ENCODE measurements around the gene WDR46. TPM values are rescaled to one million over a fixed set of nuclear protein-coding genes. Genes with fewer than 3 reads are reported as not detected.

WDR46 gene
- total RNA-seq, 1 experiment from 2014 or later: 99.2 TPM

GRCh38 chr6:33278392-33278741 lies 10.7 kb downstream of the WDR46 start:
- no peak overlapping the region for H2AFZ ChIP-seq (ENCODE audit: low read length)
- H4K5ac ChIP-seq (ENCODE audit: insufficient read length, low read depth, low read length): no peak overlapping the region
- no peak overlapping the region for H3T11ph ChIP-seq (ENCODE audit: low read length)
- no peak overlapping the region for H4K91ac ChIP-seq (ENCODE audit: insufficient read length, low read depth, low read length)
- H2BK20ac ChIP-seq (ENCODE audit: low read depth, low read length, poor library complexity, severe bottlenecking): no peak overlapping the region
- peaks cover 9% of the 10 kb centered on the region; the same call in 1 of the 2 replicates for H3K79me2 ChIP-seq (ENCODE audit: insufficient read depth, low read length)
- H3K56ac ChIP-seq (ENCODE audit: insufficient read length, low read depth, low read length): no peak overlapping the region
- peaks cover 9% of the 10 kb centered on the region for H3K23me2 ChIP-seq (ENCODE audit: insufficient read length, low read depth, low read length, poor library complexity, severe bottlenecking)
- no peaks in the 10 kb centered on the region for H4K20me1 ChIP-seq (ENCODE audit: control insufficient read depth, insufficient read depth, insufficient read length)
- H3K9me3 ChIP-seq (ENCODE audit: control insufficient read depth, low read depth, low read length): no peaks in the 10 kb centered on the region
- no peak overlapping the region for H2BK15ac ChIP-seq (ENCODE audit: low read depth, low read length)
- H3K18ac ChIP-seq (ENCODE audit: insufficient read length, low read depth, low read length): no peak overlapping the region
- no peak overlapping the region for H3K23ac ChIP-seq (ENCODE audit: insufficient read length, low read depth, low read length)
- H3K14ac ChIP-seq (ENCODE audit: insufficient read depth, low read length): no peak overlapping the region
- H3K9me3 Mint-ChIP-seq: no peaks in the 10 kb centered on the region
- H3K79me1 ChIP-seq (ENCODE audit: insufficient read depth, low read depth, low read length, poor library complexity, severe bottlenecking): no peaks in the 10 kb centered on the region
- TF ChIP-seq, protein P1, sequence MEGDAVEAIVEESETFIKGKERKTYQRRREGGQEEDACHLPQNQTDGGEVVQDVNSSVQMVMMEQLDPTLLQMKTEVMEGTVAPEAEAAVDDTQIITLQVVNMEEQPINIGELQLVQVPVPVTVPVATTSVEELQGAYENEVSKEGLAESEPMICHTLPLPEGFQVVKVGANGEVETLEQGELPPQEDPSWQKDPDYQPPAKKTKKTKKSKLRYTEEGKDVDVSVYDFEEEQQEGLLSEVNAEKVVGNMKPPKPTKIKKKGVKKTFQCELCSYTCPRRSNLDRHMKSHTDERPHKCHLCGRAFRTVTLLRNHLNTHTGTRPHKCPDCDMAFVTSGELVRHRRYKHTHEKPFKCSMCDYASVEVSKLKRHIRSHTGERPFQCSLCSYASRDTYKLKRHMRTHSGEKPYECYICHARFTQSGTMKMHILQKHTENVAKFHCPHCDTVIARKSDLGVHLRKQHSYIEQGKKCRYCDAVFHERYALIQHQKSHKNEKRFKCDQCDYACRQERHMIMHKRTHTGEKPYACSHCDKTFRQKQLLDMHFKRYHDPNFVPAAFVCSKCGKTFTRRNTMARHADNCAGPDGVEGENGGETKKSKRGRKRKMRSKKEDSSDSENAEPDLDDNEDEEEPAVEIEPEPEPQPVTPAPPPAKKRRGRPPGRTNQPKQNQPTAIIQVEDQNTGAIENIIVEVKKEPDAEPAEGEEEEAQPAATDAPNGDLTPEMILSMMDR (conservative IDR thresholded peaks at IDR 0.05): no peak
- peak overlapping the region in 2 of 3 experiments; percentile 24 to 74; a peak in 1 of 7 replicates for H3K27ac Mint-ChIP-seq
- no peak overlapping the region for H4K8ac ChIP-seq (replicated peaks; ENCODE audit: insufficient read length, low read depth, low read length)
- H3K4me2 ChIP-seq (ENCODE audit: insufficient read depth, insufficient read length, low read length): peak overlapping the region; percentile 85
- no peak overlapping the region for H3K4ac ChIP-seq (ENCODE audit: low read depth, low read length)
- H2BK12ac ChIP-seq (ENCODE audit: insufficient read length, low read depth, low read length): no peak overlapping the region
- H3K9ac ChIP-seq (ENCODE audit: extremely low read depth, insufficient read length, low read length): no peak overlapping the region
- H2BK120ac ChIP-seq (ENCODE audit: low read depth, low read length, poor library complexity, severe bottlenecking): no peak overlapping the region
- H2BK5ac ChIP-seq (ENCODE audit: insufficient read length, low read length): no peak overlapping the region
- no peak overlapping the region for H3K27ac ChIP-seq (ENCODE audit: insufficient read length, low read depth, low read length)
- H2AK5ac ChIP-seq (ENCODE audit: insufficient read length, low read length): no peak overlapping the region
- no peaks in the 10 kb centered on the region; the same call in 1 of the 2 replicates for H3K4me1 ChIP-seq (ENCODE audit: insufficient read depth, low read length)
- H3K4me1 Mint-ChIP-seq: peaks cover 37 to 42% of the 10 kb centered on the region in 2 experiments
- H3K27me3 Mint-ChIP-seq (ENCODE audit: low read depth): no peaks in the 10 kb centered on the region
- no peaks in the 10 kb centered on the region for H3K27me3 ChIP-seq (ENCODE audit: insufficient read depth, low read length)
- no peak for DNase-seq
- peaks cover 30 to 79% (median 56%) of the 10 kb centered on the region in 3 experiments for H3K36me3 Mint-ChIP-seq (ENCODE audit: insufficient read depth in 1 of 3, low read depth in 3 of 3)
- peak overlapping the region in 1 of 2 experiments; percentile 92; a peak in 3 of 5 replicates for H3K4me3 Mint-ChIP-seq
- no CpG with 5 or more reads among the region's 9 CpGs for WGBS (ENCODE audit: extremely low coverage, insufficient read length, low lambda C conversion rate)

Data from H9 (cell line).